Femur (tissue), 1 donor: ENCODE results near the gene GULP1.
"Not testable (repeated sequence)": the region's sequence is repeated elsewhere in the genome, so short reads cannot be mapped to it uniquely, and the experiment has no call there.

ENCODE experiments used
- DNase-seq: peaks from one replicate; pipeline ENCODE4 v3.0.0-alpha.2; 2017

The GULP1 gene

GRCh38 chr2:188435115-188435514, 143.4 kb downstream of the GULP1 start:
- DNase-seq = no peak

GRCh38 chr2:188437537-188437936, 145.9 kb downstream of the GULP1 start:
- no peak for DNase-seq

GRCh38 chr2:188439986-188440385, 148.3 kb downstream of the GULP1 start:
- DNase-seq = no peak

GRCh38 chr2:188440849-188441248, 149.2 kb downstream of the GULP1 start:
- no peak for DNase-seq

- no peak for DNase-seq
Measured at GRCh38 chr2:188441288-188441947, 149.7 kb downstream of the GULP1 start.

- DNase-seq = no peak
Measured at GRCh38 chr2:188443207-188443606, 151.5 kb downstream of the GULP1 start.

- no peak for DNase-seq
Measured at GRCh38 chr2:188444106-188444835, 152.6 kb downstream of the GULP1 start.

GRCh38 chr2:188449561-188449960, 157.9 kb downstream of the GULP1 start:
- no peak for DNase-seq

- DNase-seq = no peak
Measured at GRCh38 chr2:188449971-188450370, 158.3 kb downstream of the GULP1 start.

GRCh38 chr2:188450732-188451483, 159.2 kb downstream of the GULP1 start:
- DNase-seq = peak; percentile 32

GRCh38 chr2:188452084-188452483, 160.4 kb downstream of the GULP1 start:
- no peak for DNase-seq

GRCh38 chr2:188456114-188456909, 164.6 kb downstream of the GULP1 start:
- DNase-seq = no peak

- no peak for DNase-seq
Measured at GRCh38 chr2:188459061-188459460, 167.4 kb downstream of the GULP1 start.

- DNase-seq = not testable (repeated sequence)
Measured at GRCh38 chr2:188466078-188466477, 174.4 kb downstream of the GULP1 start.

GRCh38 chr2:188466761-188467160, 175.1 kb downstream of the GULP1 start:
- no peak for DNase-seq

GRCh38 chr2:188471166-188471565, 179.5 kb downstream of the GULP1 start:
- DNase-seq = no peak

GRCh38 chr2:188473306-188473705, 181.6 kb downstream of the GULP1 start:
- DNase-seq = no peak

- DNase-seq = no peak
Measured at GRCh38 chr2:188474316-188474715, 182.6 kb downstream of the GULP1 start.

- no peak for DNase-seq
Measured at GRCh38 chr2:188475945-188476344, 184.3 kb downstream of the GULP1 start.

GRCh38 chr2:188477564-188478103, 186.0 kb downstream of the GULP1 start:
- DNase-seq = no peak

GRCh38 chr2:188478724-188479123, 187.1 kb downstream of the GULP1 start:
- DNase-seq = no peak

- DNase-seq = no peak
Measured at GRCh38 chr2:188481474-188481873, 189.8 kb downstream of the GULP1 start.

GRCh38 chr2:188485496-188485895, 193.8 kb downstream of the GULP1 start:
- no peak for DNase-seq
